GM11168 (cell line): Measurements from ENCODE around the gene MINDY4B.

Source experiments
- in situ Hi-C: fragments of 300-500 bp; cut with MboI; formaldehyde crosslinking; loops from one replicate; pipeline ENCODE4 v1.12.0; 2022; ENCODE audit warnings: low sequenced_read_pairs; ENCODE audit not compliant: unreplicated experiment

The MINDY4B gene

DNA sequence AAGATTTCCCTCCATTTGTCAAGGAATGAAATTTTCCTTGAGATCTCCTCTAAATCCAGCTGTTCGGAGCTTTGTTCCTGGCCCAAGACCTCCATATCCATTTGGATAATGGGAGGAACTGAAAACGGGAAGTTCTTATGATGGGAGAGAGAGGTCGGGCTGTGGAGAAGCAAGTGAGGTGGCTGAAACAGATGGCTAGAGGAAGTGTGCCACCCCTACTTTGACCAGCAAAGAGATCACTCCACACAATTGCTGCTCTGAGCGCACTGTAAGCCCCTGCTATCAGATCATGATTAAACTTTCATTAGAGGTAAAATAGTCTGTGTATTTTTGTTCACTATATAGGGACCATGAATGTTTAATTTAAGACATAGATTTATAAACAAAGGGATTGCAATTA is at the start of gene MINDY4B:
Gene MINDY4B (minus strand): TSS at position 101 of the 400 bp plus-strand sequence. CDS start 0 bp downstream, at position 101.
- in situ Hi-C loops: no loop called here

DNA sequence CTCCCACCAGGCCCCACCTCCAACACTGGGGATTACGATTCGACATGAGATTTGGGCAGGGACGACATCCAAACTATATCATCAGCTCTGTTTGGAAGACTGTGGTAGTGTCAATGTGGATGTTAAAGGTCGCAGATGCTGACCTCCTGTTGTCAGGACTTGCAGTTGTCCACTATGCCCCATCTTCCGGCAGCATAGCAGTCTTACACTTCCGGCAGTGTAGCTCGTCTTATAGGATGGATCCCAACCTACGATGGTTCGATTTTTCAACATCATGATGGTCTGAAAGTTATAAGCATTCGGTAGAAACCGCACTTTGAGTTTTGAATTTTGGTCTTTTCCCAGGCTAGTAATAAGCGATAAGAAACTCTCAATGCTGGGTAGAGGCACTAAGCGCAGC is 46.7 kb upstream of the MINDY4B start:
- in situ Hi-C loops: no loop called here

DNA sequence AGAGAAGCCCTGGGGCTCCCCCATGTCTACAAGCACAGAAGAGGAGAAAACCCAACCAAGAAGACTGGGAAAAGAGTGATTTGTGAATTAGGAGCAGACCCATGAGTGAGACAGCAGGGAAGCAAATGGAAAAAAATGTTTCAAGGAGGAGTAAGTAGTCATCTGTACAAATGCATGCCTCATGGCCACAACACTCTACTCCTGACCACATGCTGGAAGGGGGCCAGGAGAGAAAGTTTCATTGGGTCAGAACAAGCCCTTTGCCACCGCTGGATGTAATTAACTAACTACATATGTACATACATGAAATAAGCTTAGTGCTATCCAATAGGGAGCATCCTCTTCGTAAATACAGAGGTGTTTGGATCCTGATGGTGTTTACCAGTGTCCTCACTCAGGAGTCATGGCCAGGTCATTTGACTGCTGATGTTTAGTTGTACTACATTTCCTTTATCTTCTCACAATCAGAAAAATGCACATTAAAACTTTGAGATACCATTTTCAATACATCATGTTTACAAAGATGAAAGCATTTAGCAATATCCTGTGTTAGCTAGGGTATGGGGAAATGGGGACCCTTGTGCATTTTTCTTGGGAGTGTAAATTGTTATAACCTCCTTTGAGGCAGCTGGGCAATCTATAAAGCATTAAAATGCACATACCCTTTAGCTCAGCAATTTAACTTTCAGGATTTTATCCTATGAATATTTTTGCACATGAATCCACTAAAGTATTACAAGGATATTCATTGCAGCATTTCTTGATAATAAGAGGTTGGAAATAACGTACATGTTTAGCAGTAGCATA is 40.2 kb upstream of the MINDY4B start:
- in situ Hi-C loops: no loop called here

- in situ Hi-C loops: no loop called here
Measured at GRCh38 chr3:150942221-150942620, 37.0 kb upstream of the MINDY4B start.

- in situ Hi-C loops: no loop called here
Measured at GRCh38 chr3:150936693-150937092, 31.5 kb upstream of the MINDY4B start.

GRCh38 chr3:150933473-150933995 is 28.3 kb upstream of the MINDY4B start:
- in situ Hi-C loops: no loop called here

GRCh38 chr3:150931745-150932144 is 26.5 kb upstream of the MINDY4B start:
- in situ Hi-C loops: no loop called here

GRCh38 chr3:150930839-150931238 is 25.6 kb upstream of the MINDY4B start:
- in situ Hi-C loops: no loop called here

DNA sequence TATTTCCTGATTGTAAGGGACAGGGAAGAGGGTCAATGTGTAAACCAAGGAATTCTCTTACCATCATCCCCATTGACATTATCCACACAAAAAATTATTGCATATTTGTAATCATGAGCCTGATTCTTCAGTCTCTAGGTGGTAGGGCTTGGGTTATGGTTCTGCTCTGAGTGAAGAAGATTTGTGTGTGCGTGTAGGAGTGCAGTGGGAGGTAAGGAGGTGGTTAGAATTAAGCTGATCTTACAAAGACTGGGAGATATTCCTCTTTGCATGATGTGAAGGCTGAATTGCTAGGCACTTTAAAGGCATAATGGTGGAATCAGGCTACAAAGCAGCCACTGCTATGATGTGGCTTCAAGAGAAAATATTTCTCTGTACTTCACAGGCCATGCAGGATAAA is 23.0 kb upstream of the MINDY4B start:
- in situ Hi-C loops: loop anchor here (10.0 kb wide), 1 partner anchor 217 kb away; no protein-coding TSS in a partner anchor

DNA sequence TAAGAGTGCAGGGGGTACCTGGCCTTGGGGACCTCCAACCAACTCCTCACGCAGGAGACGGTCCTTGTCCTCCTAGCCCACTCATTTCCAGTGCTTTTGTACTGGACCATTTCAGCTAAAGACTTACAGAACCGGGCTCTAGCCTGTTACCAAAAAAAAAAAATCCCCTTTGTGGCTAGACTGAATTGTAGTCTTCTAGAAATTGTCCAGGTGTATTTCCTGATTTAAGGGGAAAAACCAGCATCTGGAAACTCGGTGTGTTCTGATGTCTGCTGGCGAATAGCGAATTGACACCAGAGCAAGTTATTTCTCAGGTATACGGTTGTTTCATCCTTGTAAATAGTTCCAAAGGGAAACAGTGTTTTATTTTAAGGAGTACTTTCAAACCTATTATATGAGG is 21.1 kb upstream of the MINDY4B start:
- in situ Hi-C loops: loop anchor here (10.0 kb wide), 1 partner anchor 218 kb away; no protein-coding TSS in a partner anchor

- in situ Hi-C loops: loop anchor here (10.0 kb wide), 1 partner anchor 219 kb away; no protein-coding TSS in a partner anchor
Measured at GRCh38 chr3:150925751-150926201, 20.5 kb upstream of the MINDY4B start.

- in situ Hi-C loops: loop anchor here (10.0 kb wide), 1 partner anchor 222 kb away; no protein-coding TSS in a partner anchor
Measured at GRCh38 chr3:150922611-150923010, 17.4 kb upstream of the MINDY4B start.

DNA sequence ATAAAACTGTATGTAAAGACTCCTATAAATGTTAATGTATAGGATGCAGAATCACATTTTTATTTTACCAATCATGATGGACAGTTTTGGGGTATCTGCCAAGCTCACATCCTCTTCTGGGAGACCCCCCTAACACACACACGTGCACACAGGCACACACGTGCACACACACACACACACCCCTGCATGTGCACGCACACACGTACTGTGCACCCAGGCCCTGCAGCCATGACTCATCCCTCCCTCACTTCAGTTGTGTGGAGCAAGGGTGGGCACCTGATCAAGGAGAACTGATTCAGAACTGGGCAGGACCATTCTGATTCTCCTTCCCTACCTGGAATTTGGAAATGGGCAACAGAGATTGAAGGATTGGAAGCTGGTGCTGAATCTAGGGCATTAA is 16.0 kb upstream of the MINDY4B start:
- in situ Hi-C loops: loop anchor here (10.0 kb wide), 1 partner anchor 224 kb away; no protein-coding TSS in a partner anchor

DNA sequence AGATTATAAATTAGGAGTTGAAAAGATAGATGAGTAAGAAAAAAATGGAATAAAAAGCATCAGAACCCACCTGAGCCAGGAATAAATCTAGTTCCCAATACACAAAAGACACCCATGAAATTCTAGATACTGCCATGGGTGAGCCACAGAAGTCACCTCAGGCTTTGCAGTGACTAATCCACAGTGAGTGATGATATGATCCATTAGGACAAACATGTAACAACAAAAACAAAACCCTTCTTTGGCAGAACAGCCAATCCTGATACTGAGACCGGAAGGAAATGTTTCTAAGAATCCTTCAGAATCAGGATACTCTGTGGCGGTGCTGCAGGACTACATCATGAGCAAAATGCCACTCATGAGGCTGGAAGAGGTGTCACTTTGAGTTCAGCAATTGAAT is 15.0 kb upstream of the MINDY4B start:
- in situ Hi-C loops: loop anchor here (10.0 kb wide), 1 partner anchor 225 kb away; no protein-coding TSS in a partner anchor

- in situ Hi-C loops: no loop called here
Measured at GRCh38 chr3:150917951-150918350, 12.7 kb upstream of the MINDY4B start.

GRCh38 chr3:150913133-150913922 is 8.1 kb upstream of the MINDY4B start:
- in situ Hi-C loops: no loop called here

DNA sequence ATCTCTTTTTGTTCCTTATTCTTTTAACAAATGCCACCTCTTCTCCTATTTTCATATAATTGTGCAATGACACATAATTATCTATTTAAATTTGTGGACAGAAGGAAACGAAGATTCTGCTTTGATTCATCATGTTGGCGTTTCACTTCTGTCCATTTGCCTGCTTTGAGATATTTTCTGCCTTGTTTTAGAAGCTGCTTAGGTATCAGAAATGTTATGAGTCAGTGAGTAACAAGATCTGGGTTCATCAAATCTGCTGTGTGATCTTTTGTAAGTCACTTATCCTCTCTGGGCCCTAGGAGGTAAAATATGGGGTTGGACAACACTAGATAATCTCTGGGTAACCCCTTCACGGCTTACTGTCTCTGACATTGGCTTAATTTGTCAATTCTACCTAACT is 7.3 kb upstream of the MINDY4B start:
- in situ Hi-C loops: no loop called here

DNA sequence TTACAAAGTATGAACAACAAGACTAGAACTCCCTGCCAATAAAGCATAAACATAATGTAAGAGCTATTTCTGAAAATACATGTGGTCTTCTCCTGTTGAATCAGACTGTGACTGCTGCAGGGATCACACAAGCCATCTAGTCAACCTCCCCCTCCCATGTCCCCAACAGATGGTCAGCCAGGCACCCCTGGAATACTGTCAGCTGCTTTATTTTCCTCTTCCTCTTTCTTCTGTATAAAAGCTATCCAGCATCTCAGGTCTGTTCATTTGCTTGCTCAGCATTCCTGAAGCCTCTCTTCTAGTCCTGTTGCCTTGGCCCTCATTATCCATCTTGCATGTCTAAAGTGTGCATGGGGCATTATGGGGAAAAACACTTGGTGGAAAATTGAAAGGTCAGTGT is 6.5 kb upstream of the MINDY4B start:
- in situ Hi-C loops: no loop called here

- in situ Hi-C loops: no loop called here
Measured at GRCh38 chr3:150906461-150906860, 1.2 kb upstream of the MINDY4B start.

- in situ Hi-C loops: no loop called here
Measured at GRCh38 chr3:150905746-150906145, 507 bp upstream of the MINDY4B start.

DNA sequence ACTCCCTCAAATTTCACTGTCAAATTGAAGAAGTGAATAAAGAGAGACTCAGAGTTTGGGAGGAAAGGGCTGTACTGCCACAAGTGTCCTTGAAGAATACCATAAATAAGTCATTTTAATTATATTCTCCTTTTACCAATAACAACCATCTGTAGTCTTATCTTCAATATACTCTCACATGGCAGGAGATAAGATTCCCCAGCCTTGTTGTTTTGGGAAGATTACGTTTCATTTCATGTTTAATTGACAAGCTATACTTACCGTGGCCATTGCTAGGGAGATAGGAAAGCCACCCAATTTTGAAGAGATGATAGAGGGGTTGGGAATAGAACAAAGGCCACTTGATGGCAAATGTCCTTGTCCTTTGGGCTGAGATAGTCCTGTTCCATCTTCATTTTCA is 2.3 kb downstream of the MINDY4B start:
- in situ Hi-C loops: no loop called here
